ENCODE data around the gene MYZAP. TPM values are rescaled to one million over a fixed set of nuclear protein-coding genes. Genes with fewer than 3 reads are reported as not detected.

MYZAP gene
- total and polyA plus RNA-seq, 2 donors from 2014 or later, result 3.3 to 6.1 TPM

GRCh38 chr15:57578288-57578900 is 13.3 kb upstream of the MYZAP start:
- intact Hi-C loops (cut with DNase I), result no loop called here
- peaks cover 0 to 8% (median 4%) of the 10 kb centered on the region in 3 donors for H3K9me3 ChIP-seq (ENCODE audit: control insufficient read depth in 2 of 3, insufficient read depth in 1 of 3, low read length in 3 of 3)
- no peaks in the 10 kb centered on the region for H3K36me3 ChIP-seq (ENCODE audit: control insufficient read depth in 2 of 3, insufficient read depth in 3 of 3, low read length in 3 of 3)
- H3K27ac ChIP-seq (ENCODE audit: low read depth in 2 of 2, low read length in 2 of 2), result no peak overlapping the region
- no peaks in the 10 kb centered on the region for H3K4me1 ChIP-seq (ENCODE audit: control insufficient read depth in 2 of 3, insufficient read depth in 2 of 3, low read depth in 1 of 3, low read length in 3 of 3)
- no peaks in the 10 kb centered on the region for H3K27me3 ChIP-seq (ENCODE audit: control insufficient read depth, insufficient read depth, low read length)
- DNase-seq (peak in 1 of 5 donors; percentile 27), FAIRE-seq (no peak)
- no peak overlapping the region for H3K9ac ChIP-seq (ENCODE audit: low read length in 3 of 3)
- no peak overlapping the region for H3K4me3 ChIP-seq (ENCODE audit: low read length in 3 of 3)
- no peak for TF ChIP-seq CTCF (IDR thresholded peaks at IDR 0.05; ENCODE audit: borderline replicate concordance, extremely low read depth, insufficient read depth)

- intact Hi-C loops (cut with DNase I), result no loop called here
These were observed 11.3 kb upstream of the MYZAP start for GRCh38 chr15:57580428-57580827.

GRCh38 chr15:57580866-57581265 is 10.8 kb upstream of the MYZAP start:
- TF ChIP-seq CTCF (IDR thresholded peaks at IDR 0.05; ENCODE audit: borderline replicate concordance, extremely low read depth, insufficient read depth), result no peak
- DNase-seq (peak in 1 of 5 donors; percentile 14), FAIRE-seq (no peak)
- H3K4me1 ChIP-seq (ENCODE audit: control insufficient read depth in 2 of 3, insufficient read depth in 2 of 3, low read depth in 1 of 3, low read length in 3 of 3), result no peaks in the 10 kb centered on the region
- no peak overlapping the region for H3K9ac ChIP-seq (ENCODE audit: low read length in 3 of 3)
- H3K9me3 ChIP-seq (ENCODE audit: control insufficient read depth in 2 of 3, insufficient read depth in 1 of 3, low read length in 3 of 3), result peaks cover 0 to 12% (median 4%) of the 10 kb centered on the region in 3 donors
- intact Hi-C loops (cut with DNase I), result no loop called here
- H3K27me3 ChIP-seq (ENCODE audit: control insufficient read depth, insufficient read depth, low read length), result no peaks in the 10 kb centered on the region
- H3K27ac ChIP-seq (ENCODE audit: low read depth in 2 of 2, low read length in 2 of 2), result no peak overlapping the region
- H3K4me3 ChIP-seq (ENCODE audit: low read length in 3 of 3), result no peak overlapping the region
- no peaks in the 10 kb centered on the region for H3K36me3 ChIP-seq (ENCODE audit: control insufficient read depth in 2 of 3, insufficient read depth in 3 of 3, low read length in 3 of 3)

More at GRCh38 chr15:57580428-57580827, 11.3 kb upstream of the MYZAP start:
- TF ChIP-seq CTCF (IDR thresholded peaks at IDR 0.05; ENCODE audit: borderline replicate concordance, extremely low read depth, insufficient read depth), result no peak
- no peak for FAIRE-seq
- no peak overlapping the region for H3K4me3 ChIP-seq (ENCODE audit: low read length in 3 of 3)
- no peak overlapping the region for H3K27ac ChIP-seq (ENCODE audit: low read depth in 2 of 2, low read length in 2 of 2)
- no peak for DNase-seq
- H3K27me3 ChIP-seq (ENCODE audit: control insufficient read depth, insufficient read depth, low read length), result no peaks in the 10 kb centered on the region
- H3K4me1 ChIP-seq (ENCODE audit: control insufficient read depth in 2 of 3, insufficient read depth in 2 of 3, low read depth in 1 of 3, low read length in 3 of 3), result no peaks in the 10 kb centered on the region
- peaks cover 0 to 12% (median 4%) of the 10 kb centered on the region in 3 donors for H3K9me3 ChIP-seq (ENCODE audit: control insufficient read depth in 2 of 3, insufficient read depth in 1 of 3, low read length in 3 of 3)
- H3K36me3 ChIP-seq (ENCODE audit: control insufficient read depth in 2 of 3, insufficient read depth in 3 of 3, low read length in 3 of 3), result no peaks in the 10 kb centered on the region
- H3K9ac ChIP-seq (ENCODE audit: low read length in 3 of 3), result no peak overlapping the region

GRCh38 chr15:57582090-57582489 is 9.6 kb upstream of the MYZAP start:
- no peaks in the 10 kb centered on the region for H3K27me3 ChIP-seq (ENCODE audit: control insufficient read depth, insufficient read depth, low read length)
- intact Hi-C loops (cut with DNase I), result no loop called here
- no peaks in the 10 kb centered on the region for H3K36me3 ChIP-seq (ENCODE audit: control insufficient read depth in 2 of 3, insufficient read depth in 3 of 3, low read length in 3 of 3)
- no peak for FAIRE-seq
- H3K27ac ChIP-seq (ENCODE audit: low read depth in 2 of 2, low read length in 2 of 2), result no peak overlapping the region
- no peak overlapping the region for H3K9ac ChIP-seq (ENCODE audit: low read length in 3 of 3)
- H3K4me1 ChIP-seq (ENCODE audit: control insufficient read depth in 2 of 3, insufficient read depth in 2 of 3, low read depth in 1 of 3, low read length in 3 of 3), result no peaks in the 10 kb centered on the region
- peaks cover 0 to 12% (median 4%) of the 10 kb centered on the region in 3 donors for H3K9me3 ChIP-seq (ENCODE audit: control insufficient read depth in 2 of 3, insufficient read depth in 1 of 3, low read length in 3 of 3)
- no peak for TF ChIP-seq CTCF (IDR thresholded peaks at IDR 0.05; ENCODE audit: borderline replicate concordance, extremely low read depth, insufficient read depth)
- no peak for DNase-seq
- no peak overlapping the region for H3K4me3 ChIP-seq (ENCODE audit: low read length in 3 of 3)
